IMR-90 (cell line): ENCODE data around the gene TRIM66.

Experiments
- CEBPB ChIP-seq: IDR thresholded peaks from 2 replicates; pipeline ENCODE4 v1.6.1; 2012; ENCODE audit warnings: low read depth, low read length, improper control_type of control experiment
- FOS ChIP-seq: fragments of 150-350 bp; IDR thresholded peaks from 2 replicates; pipeline ENCODE4 v1.6.1; 2016; ENCODE audit warnings: low read depth, low read length
- MAFK ChIP-seq: IDR thresholded peaks from 2 replicates; pipeline ENCODE4 v1.6.1; 2012; ENCODE audit warnings: low read depth, low read length, improper control_type of control experiment
- MAZ ChIP-seq: IDR thresholded peaks from 2 replicates; pipeline ENCODE4 v1.6.1; 2012; ENCODE audit warnings: low read depth, mild to moderate bottlenecking, low read length, improper control_type of control experiment, moderate library complexity, borderline replicate concordance
- MXI1 ChIP-seq: IDR thresholded peaks from 2 replicates; pipeline ENCODE4 v1.6.1; 2012; ENCODE audit warnings: low read depth, mild to moderate bottlenecking, low read length, moderate library complexity, borderline replicate concordance
- NFE2L2 ChIP-seq: fragments of 150-350 bp; IDR thresholded peaks from 2 replicates; pipeline ENCODE4 v1.6.1; 2016; ENCODE audit warnings: low read depth, mild to moderate bottlenecking, low read length
- POLR2A ChIP-seq: IDR thresholded peaks from 2 replicates; pipeline ENCODE4 v1.6.1; 2012; ENCODE audit warnings: mild to moderate bottlenecking, low read depth, low read length
- RAD21 ChIP-seq: IDR thresholded peaks from 2 replicates; pipeline ENCODE4 v1.6.1; 2012; ENCODE audit warnings: low read length, improper control_type of control experiment
- RCOR1 ChIP-seq: IDR thresholded peaks from 2 replicates; pipeline ENCODE4 v1.6.1; 2012; ENCODE audit warnings: mild to moderate bottlenecking, low read length, improper control_type of control experiment; ENCODE audit not compliant: insufficient replicate concordance
- RFX5 ChIP-seq: IDR thresholded peaks from 2 replicates; pipeline ENCODE4 v1.8.0; 2012; ENCODE audit warnings: low read depth, mild to moderate bottlenecking, low read length, moderate library complexity
- SMC3 ChIP-seq: fragments of 150-350 bp; IDR thresholded peaks from 2 replicates; pipeline ENCODE4 v1.6.1; 2016; ENCODE audit warnings: low read depth, mild to moderate bottlenecking, antibody characterized with exemption, low read length, moderate library complexity
- TF ChIP-seq, protein P1 (sequence below): conservative IDR thresholded peaks from 2 replicates; pipeline ENCODE4 v1.5.1; 2012; ENCODE audit warnings: mild to moderate bottlenecking, low read depth, low read length, improper control_type of control experiment
- TF ChIP-seq, protein P2 (sequence below): fragments of 150-350 bp; IDR thresholded peaks from 2 replicates; pipeline ENCODE4 v1.6.1; 2017; ENCODE audit warnings: mild to moderate bottlenecking, antibody characterized with exemption, low read length, low read depth
- TF ChIP-seq, protein P3 (sequence below): fragments of 150-350 bp; IDR thresholded peaks from 2 replicates; pipeline ENCODE4 v1.6.1; 2016; ENCODE audit warnings: low read depth, mild to moderate bottlenecking, low read length, moderate library complexity, borderline replicate concordance

DNA sequence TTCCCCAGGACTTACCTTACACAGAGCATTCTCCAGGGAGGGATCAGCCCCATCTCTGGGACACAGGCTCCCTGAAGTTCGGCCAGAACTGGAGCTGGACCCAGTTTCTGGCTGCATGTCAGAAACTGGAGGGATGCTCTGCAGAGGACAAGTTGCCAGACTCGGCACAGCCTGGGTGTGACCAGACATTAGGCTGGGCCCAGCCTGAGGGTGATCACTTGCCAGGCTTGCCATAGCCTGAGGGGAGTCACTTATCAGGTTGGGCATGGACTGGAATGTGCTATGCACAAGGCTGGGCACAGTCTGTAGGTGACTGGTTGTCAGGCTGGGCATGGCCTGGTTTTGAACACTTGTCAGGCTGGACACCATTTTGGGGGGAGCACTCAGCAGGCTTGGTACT lies 57.8 kb downstream of the TRIM66 start:
- TF ChIP-seq, protein P1, sequence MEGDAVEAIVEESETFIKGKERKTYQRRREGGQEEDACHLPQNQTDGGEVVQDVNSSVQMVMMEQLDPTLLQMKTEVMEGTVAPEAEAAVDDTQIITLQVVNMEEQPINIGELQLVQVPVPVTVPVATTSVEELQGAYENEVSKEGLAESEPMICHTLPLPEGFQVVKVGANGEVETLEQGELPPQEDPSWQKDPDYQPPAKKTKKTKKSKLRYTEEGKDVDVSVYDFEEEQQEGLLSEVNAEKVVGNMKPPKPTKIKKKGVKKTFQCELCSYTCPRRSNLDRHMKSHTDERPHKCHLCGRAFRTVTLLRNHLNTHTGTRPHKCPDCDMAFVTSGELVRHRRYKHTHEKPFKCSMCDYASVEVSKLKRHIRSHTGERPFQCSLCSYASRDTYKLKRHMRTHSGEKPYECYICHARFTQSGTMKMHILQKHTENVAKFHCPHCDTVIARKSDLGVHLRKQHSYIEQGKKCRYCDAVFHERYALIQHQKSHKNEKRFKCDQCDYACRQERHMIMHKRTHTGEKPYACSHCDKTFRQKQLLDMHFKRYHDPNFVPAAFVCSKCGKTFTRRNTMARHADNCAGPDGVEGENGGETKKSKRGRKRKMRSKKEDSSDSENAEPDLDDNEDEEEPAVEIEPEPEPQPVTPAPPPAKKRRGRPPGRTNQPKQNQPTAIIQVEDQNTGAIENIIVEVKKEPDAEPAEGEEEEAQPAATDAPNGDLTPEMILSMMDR = no peak
- TF ChIP-seq RFX5 = no peak
- TF ChIP-seq POLR2A = no peak
- TF ChIP-seq, protein P2, sequence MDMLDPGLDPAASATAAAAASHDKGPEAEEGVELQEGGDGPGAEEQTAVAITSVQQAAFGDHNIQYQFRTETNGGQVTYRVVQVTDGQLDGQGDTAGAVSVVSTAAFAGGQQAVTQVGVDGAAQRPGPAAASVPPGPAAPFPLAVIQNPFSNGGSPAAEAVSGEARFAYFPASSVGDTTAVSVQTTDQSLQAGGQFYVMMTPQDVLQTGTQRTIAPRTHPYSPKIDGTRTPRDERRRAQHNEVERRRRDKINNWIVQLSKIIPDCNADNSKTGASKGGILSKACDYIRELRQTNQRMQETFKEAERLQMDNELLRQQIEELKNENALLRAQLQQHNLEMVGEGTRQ = no peak
- TF ChIP-seq MXI1 = no peak
- TF ChIP-seq, protein P3, sequence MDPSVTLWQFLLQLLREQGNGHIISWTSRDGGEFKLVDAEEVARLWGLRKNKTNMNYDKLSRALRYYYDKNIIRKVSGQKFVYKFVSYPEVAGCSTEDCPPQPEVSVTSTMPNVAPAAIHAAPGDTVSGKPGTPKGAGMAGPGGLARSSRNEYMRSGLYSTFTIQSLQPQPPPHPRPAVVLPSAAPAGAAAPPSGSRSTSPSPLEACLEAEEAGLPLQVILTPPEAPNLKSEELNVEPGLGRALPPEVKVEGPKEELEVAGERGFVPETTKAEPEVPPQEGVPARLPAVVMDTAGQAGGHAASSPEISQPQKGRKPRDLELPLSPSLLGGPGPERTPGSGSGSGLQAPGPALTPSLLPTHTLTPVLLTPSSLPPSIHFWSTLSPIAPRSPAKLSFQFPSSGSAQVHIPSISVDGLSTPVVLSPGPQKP = no peak
- TF ChIP-seq SMC3 = no peak
- TF ChIP-seq NFE2L2 = no peak
- TF ChIP-seq RAD21 = no peak
- no peak for TF ChIP-seq CEBPB
- no peak for TF ChIP-seq MAFK
- TF ChIP-seq MAZ = no peak
- no peak for TF ChIP-seq FOS
- TF ChIP-seq RCOR1 = no peak
